HEK293 (cell line): ENCODE data around the gene FRMPD2.

Source experiments
- KLF9 ChIP-seq: fragments of 450-650 bp; formaldehyde crosslinking; IDR thresholded peaks from 2 replicates; pipeline ENCODE4 v1.5.1; 2016; ENCODE audit warnings: missing biosample characterization, missing genetic modification characterization, low read depth
- ZNF274 ChIP-seq, 2 experiments: fragments of 200-500 bp in 1 of 2; fragments of 450-650 bp in 1 of 2; sonication (Bioruptor generic) in 1 of 2; formaldehyde crosslinking in 1 of 2; IDR thresholded peaks; 2 replicates each; pipeline versions ENCODE4 v1.5.1 to v1.6.1; 2014 to 2016; ENCODE audit warnings: borderline replicate concordance in 1 of 2, inconsistent platforms in 1 of 2, low read length in 1 of 2, missing biosample characterization in 1 of 2, missing genetic modification characterization in 1 of 2
- ZNF302 ChIP-seq: fragments of 450-650 bp; formaldehyde crosslinking; IDR thresholded peaks from 2 replicates; pipeline ENCODE4 v1.5.1; 2016; ENCODE audit warnings: missing biosample characterization, missing genetic modification characterization, low read depth
- TF ChIP-seq, protein P1 (sequence below): fragments of 450-650 bp; formaldehyde crosslinking; IDR thresholded peaks from 2 replicates; pipeline ENCODE4 v1.5.1; 2016; ENCODE audit warnings: missing biosample characterization, missing genetic modification characterization
- TF ChIP-seq, protein P2 (sequence below): fragments of 450-650 bp; formaldehyde crosslinking; IDR thresholded peaks from 2 replicates; pipeline ENCODE4 v1.5.1; 2016; ENCODE audit warnings: missing biosample characterization, missing genetic modification characterization

DNA sequence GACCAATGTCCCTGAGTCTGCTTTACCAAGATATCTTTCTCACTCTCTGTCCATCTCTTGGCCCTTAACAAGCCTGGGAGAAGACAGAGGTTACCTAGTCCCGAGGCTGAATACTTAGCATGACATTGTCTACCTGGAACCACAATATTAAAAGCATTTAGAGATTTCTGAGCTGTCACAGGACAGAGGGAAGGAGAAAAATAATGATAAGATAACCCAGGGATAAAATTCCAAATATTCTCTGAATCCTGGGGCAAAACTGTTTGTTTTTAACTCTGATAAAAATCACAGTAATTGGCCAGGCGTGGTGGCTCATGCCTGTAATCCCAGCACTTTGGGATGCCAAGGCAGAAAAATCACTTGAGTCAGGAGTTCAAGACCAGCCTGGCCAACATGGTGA is 19.9 kb upstream of the FRMPD2 start:
- TF ChIP-seq, protein P1, sequence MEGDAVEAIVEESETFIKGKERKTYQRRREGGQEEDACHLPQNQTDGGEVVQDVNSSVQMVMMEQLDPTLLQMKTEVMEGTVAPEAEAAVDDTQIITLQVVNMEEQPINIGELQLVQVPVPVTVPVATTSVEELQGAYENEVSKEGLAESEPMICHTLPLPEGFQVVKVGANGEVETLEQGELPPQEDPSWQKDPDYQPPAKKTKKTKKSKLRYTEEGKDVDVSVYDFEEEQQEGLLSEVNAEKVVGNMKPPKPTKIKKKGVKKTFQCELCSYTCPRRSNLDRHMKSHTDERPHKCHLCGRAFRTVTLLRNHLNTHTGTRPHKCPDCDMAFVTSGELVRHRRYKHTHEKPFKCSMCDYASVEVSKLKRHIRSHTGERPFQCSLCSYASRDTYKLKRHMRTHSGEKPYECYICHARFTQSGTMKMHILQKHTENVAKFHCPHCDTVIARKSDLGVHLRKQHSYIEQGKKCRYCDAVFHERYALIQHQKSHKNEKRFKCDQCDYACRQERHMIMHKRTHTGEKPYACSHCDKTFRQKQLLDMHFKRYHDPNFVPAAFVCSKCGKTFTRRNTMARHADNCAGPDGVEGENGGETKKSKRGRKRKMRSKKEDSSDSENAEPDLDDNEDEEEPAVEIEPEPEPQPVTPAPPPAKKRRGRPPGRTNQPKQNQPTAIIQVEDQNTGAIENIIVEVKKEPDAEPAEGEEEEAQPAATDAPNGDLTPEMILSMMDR (tag by site-specific recombination): no peak
- TF ChIP-seq, protein P2, sequence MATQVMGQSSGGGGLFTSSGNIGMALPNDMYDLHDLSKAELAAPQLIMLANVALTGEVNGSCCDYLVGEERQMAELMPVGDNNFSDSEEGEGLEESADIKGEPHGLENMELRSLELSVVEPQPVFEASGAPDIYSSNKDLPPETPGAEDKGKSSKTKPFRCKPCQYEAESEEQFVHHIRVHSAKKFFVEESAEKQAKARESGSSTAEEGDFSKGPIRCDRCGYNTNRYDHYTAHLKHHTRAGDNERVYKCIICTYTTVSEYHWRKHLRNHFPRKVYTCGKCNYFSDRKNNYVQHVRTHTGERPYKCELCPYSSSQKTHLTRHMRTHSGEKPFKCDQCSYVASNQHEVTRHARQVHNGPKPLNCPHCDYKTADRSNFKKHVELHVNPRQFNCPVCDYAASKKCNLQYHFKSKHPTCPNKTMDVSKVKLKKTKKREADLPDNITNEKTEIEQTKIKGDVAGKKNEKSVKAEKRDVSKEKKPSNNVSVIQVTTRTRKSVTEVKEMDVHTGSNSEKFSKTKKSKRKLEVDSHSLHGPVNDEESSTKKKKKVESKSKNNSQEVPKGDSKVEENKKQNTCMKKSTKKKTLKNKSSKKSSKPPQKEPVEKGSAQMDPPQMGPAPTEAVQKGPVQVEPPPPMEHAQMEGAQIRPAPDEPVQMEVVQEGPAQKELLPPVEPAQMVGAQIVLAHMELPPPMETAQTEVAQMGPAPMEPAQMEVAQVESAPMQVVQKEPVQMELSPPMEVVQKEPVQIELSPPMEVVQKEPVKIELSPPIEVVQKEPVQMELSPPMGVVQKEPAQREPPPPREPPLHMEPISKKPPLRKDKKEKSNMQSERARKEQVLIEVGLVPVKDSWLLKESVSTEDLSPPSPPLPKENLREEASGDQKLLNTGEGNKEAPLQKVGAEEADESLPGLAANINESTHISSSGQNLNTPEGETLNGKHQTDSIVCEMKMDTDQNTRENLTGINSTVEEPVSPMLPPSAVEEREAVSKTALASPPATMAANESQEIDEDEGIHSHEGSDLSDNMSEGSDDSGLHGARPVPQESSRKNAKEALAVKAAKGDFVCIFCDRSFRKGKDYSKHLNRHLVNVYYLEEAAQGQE (tag by site-specific recombination): no peak
- TF ChIP-seq ZNF302 (tag by site-specific recombination) (no peak), ZNF274 (IDR thresholded peaks at IDR 0.05; ENCODE audit: low read length) (no peak), ZNF274 (tag by site-specific recombination; IDR thresholded peaks at IDR 0.05; ENCODE audit: borderline replicate concordance) (no peak), KLF9 (tag by site-specific recombination) (no peak)
